ENCODE data around the gene DISP2.

DISP2 gene

GRCh38 chr15:40392986-40393948, 35.2 kb downstream of the DISP2 start:
- no peak for DNase-seq

- no peak for DNase-seq
Observed at GRCh38 chr15:40397688-40398412, 39.8 kb downstream of the DISP2 start.

- no peak for DNase-seq
Observed at GRCh38 chr15:40398413-40398873, 40.4 kb downstream of the DISP2 start.

GRCh38 chr15:40399370-40399769, 41.4 kb downstream of the DISP2 start:
- no peak for DNase-seq

- DNase-seq: peak; percentile 92
Observed at GRCh38 chr15:40405501-40406381, 47.7 kb downstream of the DISP2 start, which contains the start of gene IVD. IVD (plus strand) TSS chr15:40405795; CDS start chr15:40405828, 33 bp downstream.

- DNase-seq: no peak
Observed at GRCh38 chr15:40407330-40407990, 49.4 kb downstream of the DISP2 start.

GRCh38 chr15:40409366-40409765, 51.3 kb downstream of the DISP2 start:
- DNase-seq: no peak

GRCh38 chr15:40410476-40410875, 52.5 kb downstream of the DISP2 start:
- no peak for DNase-seq

GRCh38 chr15:40412095-40412759, 54.2 kb downstream of the DISP2 start:
- DNase-seq: no peak

- no peak for DNase-seq
Observed at GRCh38 chr15:40413036-40413435, 55.0 kb downstream of the DISP2 start.

- DNase-seq: no peak
Observed at GRCh38 chr15:40414816-40415215, 56.8 kb downstream of the DISP2 start.

- no peak for DNase-seq
Observed at GRCh38 chr15:40415226-40415625, 57.2 kb downstream of the DISP2 start.

- no peak for DNase-seq
Observed at GRCh38 chr15:40416056-40416455, 58.0 kb downstream of the DISP2 start.

GRCh38 chr15:40418126-40418525, 60.1 kb downstream of the DISP2 start:
- DNase-seq: no peak

- DNase-seq: no peak
Observed at GRCh38 chr15:40420071-40420713, 62.2 kb downstream of the DISP2 start.

- no peak for DNase-seq
Observed at GRCh38 chr15:40420793-40421192, 62.8 kb downstream of the DISP2 start.

- peak; percentile 81 for DNase-seq
Observed at GRCh38 chr15:40421246-40422157, 63.5 kb downstream of the DISP2 start.

GRCh38 chr15:40424483-40425115, 66.6 kb downstream of the DISP2 start:
- no peak for DNase-seq

GRCh38 chr15:40425681-40426080, 67.7 kb downstream of the DISP2 start:
- DNase-seq: no peak

Data from stimulated activated CD4-positive, alpha-beta T cell treated with anti-CD3 and anti-CD28 coated beads, Interleukin-1b, Interleukin-23, amount 100 ng/mL, for 48 hours (primary cell).